HG03039 (cell line): Measurements from ENCODE around the gene PDYN.

Experiments
- ATAC-seq: cut with Tn5 transposase; IDR thresholded peaks from one replicate; pipeline ENCODE4 v1.9.1; 2021; ENCODE audit warnings: mild to moderate bottlenecking, moderate library complexity; ENCODE audit not compliant: unreplicated experiment

PDYN gene

DNA sequence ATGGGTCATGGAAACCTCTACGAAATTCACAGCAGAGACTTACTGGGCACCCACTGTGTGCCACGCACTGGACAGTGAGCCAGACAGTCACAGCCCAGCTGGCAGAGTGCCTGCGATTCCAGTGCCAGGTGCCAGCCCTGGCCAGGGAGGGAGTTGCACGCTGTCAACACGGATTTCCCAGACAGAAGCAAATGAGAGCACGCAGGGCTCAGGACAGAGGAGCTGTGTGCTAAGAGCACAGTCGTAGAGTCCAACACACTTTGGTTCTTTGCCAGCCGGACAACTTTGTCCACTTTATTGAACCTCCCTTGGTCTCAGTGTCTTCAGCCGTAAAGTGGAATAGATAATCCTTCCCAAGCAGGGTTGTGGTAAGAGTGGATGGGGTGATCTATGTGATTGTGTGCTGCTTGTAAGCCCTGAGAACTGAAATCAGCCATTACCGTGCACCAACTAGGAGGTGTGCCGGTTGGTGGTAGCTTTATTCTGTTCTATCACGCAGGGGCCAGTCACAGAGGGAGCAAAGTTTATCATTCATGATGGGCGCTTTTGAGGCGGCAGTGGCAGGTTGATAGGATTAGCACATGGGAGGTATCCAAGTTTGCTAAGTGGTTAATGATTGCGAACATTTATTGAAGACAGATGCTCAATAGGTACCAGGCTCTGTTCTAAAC, 58.0 kb downstream of the PDYN start:
- ATAC-seq = no peak

DNA sequence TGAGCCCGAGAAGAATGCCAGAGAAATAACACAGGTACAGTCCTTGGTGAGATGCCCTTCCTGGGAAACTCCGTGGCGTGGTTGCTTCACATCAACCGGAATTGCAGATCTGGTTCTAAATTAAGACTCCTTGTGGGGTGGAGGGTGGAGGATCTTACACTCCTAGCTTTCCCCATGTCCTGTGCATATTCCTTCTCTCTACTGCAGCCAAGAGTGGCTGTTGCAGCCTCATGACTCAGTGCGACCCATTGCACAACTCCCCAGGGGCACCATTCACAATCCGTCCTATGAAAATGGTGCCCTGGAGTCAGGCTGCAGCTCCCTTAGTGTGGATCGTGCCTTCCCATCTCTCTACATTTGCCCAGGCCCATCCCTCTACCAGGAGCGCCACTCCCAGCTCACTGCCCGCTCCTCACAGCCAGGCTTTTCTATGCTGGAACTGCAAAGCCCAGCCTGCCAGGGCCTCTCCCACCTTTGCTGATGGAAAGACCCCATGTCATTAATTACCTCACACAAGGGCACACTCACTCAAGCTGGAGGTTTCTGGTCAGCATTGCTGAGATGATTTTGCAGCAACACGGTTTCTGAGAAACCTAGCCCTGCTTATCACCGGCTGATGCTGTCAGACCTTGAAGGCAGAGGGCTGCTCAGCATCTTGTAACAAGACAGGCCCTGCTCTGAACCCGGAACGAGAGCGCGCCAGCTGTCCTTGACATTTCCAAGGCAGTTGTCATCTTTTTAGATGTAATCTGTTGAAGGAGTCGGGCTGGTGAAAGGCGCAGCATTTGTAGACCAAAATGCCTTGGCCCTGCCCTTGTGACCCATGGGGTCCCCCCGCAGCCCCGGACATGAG, 58.9 kb downstream of the PDYN start:
- ATAC-seq = no peak

DNA sequence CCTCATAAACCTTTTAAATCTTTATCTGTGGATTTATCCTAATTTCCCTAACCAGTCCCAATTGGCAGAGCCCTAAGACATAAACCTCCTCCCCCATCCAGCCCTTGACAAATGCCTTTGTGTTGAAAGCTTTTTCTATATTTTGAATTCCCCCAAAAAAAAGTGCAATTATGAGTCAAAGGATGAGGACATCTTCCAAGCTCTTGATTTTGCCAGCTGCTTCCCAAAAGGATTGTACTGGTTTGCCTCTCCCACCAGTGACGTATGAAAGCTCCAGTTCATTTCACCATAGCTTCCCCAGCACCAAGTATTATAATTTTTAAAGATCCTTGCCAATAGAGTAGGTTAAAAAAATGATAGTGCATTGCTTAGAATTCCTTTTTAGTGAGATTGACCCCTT, 59.7 kb downstream of the PDYN start:
- no peak for ATAC-seq

GRCh38 chr20:1933465-1933870, 60.4 kb downstream of the PDYN start:
- ATAC-seq = no peak

- no peak for ATAC-seq
These were observed 60.9 kb downstream of the PDYN start for GRCh38 chr20:1932971-1933370.

GRCh38 chr20:1931830-1932229, 62.0 kb downstream of the PDYN start:
- no peak for ATAC-seq

- no peak for ATAC-seq
These were observed 63.7 kb downstream of the PDYN start for GRCh38 chr20:1930165-1930564.

DNA sequence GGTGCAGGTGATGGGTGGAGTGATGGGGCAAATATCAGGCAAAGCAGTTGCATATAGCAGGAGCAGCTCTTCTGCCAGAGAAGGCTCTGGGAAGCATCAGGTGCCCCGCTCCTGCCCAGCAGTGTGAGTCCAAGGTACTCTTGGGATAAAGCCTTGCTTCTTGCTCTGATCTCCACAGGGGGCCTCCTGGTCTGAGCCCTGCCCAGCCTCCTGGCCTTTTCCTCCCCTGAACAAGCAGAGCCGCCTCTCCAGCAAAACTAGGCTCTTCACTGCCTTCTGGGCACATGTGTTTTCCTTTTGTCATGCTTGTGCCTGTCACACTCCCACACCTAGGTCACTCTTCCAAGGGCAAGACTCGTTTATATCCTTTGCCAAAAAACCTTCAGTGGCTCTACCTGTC, 64.4 kb downstream of the PDYN start:
- ATAC-seq = no peak

- ATAC-seq = no peak
These were observed 65.1 kb downstream of the PDYN start for GRCh38 chr20:1928782-1929181.
